NCI-H510A treated with DMSO at 0.1 percent for 48 hours (cell line): ENCODE measurements around the gene RALY.

ENCODE experiments used
- DNase-seq: peaks from one replicate; lab custom pipeline; 2025; lab: John Stamatoyannopoulos, UW

RALY gene

DNA sequence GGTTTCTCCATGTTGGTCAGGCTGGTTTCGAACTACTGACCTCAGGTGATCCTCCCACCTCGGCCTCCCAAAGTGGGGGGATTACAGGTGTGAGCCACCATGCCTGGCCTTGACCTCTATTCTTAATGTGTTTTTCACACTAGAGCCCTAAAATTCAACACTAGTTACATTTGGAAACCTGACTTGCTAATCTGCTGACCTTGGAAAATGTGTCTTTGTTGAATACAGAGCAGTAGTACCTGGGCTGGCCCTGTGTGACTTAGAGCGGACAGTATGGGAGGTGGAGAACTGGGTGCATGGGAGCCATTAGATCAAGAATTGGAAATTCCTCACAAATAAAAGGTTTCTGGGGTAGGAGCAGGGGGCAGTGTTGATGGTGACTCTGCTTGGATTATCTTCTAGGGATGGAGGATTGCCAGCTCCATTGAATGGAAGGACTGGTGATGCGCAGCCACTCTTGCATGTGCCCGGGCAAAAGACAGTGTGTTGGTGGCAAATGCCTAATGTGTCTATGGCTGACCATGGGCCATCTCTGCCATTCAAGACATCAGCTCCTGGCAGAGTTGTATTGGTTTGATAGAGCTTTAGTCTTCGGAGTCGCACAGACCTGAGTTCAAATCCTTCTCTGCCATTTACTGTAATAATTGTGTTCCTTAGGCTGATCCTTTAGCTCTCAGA, 53.4 kb downstream of the RALY start:
- DNase-seq, result no peak

DNA sequence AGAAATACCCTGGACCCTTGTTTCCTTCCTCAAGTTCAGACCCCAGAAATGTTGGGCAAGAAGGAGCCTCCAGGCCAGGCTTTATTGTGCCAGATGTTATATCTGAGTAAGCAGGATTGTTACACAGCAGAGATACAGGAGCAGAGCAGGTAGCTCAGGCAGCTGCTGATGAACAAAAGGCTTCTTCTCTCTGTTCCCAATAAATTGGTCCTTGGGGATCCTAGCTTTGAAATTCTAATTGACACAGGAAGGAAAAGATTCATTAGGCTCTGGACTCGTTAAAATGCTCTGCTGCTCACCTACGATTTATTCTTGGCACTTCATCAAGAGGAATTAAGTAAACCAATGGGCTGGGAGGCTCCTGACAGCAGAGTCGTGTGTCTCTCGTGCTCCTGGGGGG, 54.2 kb downstream of the RALY start:
- DNase-seq, result no peak

DNA sequence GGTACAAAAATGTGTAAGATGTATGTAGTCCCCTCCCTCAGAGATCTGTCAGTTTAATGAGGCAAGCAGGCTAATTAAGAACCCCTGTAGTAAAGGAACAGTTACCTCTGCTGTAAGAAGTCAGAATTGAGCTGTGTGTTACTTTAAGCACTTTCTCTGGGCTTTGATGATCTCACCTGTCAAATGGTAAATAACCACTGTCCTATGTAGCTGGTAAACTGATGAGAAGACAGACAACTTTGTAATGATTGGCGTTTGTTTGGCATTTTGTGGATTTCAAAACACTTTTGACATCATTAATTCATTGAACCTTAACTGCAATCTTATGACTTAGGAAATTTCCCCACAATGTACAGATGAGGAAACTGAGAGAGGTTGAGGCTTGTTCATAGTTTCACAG, 55.7 kb downstream of the RALY start:
- DNase-seq, result no peak

- no peak for DNase-seq
These were observed 56.4 kb downstream of the RALY start for GRCh38 chr20:34049897-34050695.

GRCh38 chr20:34052414-34052813, 58.7 kb downstream of the RALY start:
- no peak for DNase-seq

GRCh38 chr20:34055290-34055689, 61.6 kb downstream of the RALY start:
- DNase-seq, result no peak

- DNase-seq, result peak; percentile 69
These were observed 65.1 kb downstream of the RALY start for GRCh38 chr20:34058831-34059230.

DNA sequence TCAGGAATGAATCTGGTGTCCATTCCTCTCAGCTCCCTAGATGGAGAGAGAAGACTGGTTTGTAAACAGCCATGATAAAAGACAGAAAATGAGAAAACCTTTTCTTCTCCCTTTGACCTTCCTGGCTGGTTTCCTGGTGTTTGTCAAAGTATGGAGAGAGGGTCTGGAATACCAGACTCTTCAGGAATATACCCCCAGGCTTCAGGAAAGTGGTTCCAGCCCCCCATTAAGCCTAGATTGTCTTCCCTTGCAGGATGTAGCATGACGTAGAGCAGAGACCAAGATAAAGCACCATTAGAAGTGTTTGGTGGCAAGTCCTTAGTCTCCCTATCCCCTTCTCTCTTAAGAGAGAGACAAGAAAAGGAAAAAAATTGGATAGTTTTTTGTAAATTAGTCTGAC, 67.3 kb downstream of the RALY start:
- DNase-seq, result no peak

- no peak for DNase-seq
These were observed 68.0 kb downstream of the RALY start for GRCh38 chr20:34061695-34062094.

DNA sequence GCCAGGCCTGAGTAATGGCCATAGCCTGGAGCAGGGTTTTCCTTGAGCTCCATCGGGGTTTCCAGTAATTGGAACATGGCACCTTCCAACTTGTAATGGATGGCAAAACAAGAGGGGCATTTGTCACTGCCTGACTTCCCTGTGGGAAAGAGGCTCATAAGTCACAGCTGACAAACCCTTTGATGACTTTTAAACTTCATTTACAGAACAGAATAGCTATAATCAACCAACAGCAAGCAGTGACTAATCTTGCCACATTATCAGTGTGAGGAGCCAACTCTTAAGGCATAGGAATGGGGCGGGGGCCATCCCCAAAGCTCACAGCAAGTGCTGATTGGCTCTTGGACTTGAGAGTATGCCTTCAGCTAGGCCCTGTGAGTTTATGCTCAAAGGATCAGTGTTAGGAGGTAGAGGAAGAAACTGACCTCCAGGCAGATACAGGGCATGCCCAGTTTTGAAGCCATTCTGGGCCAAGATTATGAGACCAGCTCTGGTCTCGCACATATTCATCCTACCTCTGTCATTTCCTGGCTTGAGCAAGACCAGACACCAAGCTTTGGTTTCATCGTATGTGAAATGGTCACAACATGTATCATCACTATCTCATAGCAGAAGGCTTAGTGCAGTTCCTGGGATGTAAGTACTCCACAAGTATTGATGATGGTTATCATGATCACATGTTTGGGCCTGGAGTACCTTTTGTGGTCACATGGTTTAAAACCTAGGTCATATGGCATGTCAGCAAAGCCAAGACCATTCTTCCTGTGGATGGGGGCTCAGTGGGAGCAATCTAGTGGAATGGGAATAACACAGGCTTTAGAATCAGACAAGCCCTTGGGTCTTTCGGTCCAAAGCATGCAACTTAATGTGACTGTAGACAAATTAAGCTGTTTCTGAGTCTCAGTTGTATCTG, 69.1 kb downstream of the RALY start:
- no peak for DNase-seq

DNA sequence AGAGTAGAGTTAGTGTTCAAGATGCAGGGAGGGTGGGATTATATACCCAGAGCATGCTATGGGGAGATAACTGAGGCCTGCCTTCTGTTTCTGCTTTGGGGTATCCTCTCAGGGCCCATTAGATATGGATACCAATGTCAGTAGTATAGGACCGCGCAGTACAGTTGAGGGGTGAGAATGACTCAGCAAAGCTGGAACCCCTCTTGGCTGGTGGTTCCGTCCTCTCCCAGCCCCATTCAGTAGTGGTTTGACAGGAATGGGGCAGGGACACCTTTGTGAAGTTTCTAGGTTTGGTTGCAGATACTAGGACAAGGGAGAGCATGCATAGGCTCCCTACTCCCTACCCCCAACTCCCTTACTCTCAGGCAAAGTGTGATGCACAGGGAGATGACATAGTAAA, 70.6 kb downstream of the RALY start:
- DNase-seq, result no peak

- no peak for DNase-seq
These were observed 71.5 kb downstream of the RALY start for GRCh38 chr20:34065260-34065659.

GRCh38 chr20:34066476-34067090, 72.9 kb downstream of the RALY start:
- no peak for DNase-seq

GRCh38 chr20:34068001-34068400, 74.3 kb downstream of the RALY start:
- DNase-seq, result no peak

DNA sequence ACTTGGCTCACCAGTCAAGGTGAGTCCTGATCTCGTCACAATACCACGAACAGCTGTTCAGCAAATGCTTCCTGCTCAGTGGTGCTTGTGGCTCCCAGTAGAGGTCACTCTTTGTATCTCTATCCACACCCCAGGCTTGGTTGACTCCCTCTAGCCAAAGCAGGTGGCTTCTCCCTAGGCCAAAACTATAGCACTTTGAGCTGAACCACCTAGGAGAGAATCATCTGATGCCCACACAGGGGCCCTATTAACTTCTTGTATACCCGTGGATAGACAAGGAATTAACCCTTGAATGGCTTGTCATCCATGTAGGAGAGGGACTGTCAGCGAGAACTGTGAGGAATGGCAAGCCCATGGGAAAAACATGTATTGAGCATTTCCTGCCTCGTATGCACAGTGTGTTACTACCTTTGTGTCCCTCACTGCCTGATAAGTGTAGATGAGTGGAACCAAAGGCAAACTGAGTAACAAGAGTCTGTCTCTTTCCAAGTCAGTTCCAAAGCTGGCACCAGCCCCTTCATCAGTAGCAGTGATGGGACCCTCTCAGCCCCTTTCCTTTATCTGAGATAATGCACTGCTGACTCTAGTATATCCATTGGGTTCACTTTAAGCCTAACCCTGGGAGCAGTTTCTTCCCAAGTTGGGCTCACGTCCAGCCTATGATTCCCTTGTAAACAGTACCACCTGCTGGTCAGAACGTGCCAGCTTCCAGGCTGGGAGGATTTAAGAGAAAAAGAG, 75.8 kb downstream of the RALY start:
- peak; percentile 91 for DNase-seq

GRCh38 chr20:34070079-34070439, 76.3 kb downstream of the RALY start:
- DNase-seq, result no peak

GRCh38 chr20:34070859-34071258, 77.1 kb downstream of the RALY start:
- DNase-seq, result no peak

DNA sequence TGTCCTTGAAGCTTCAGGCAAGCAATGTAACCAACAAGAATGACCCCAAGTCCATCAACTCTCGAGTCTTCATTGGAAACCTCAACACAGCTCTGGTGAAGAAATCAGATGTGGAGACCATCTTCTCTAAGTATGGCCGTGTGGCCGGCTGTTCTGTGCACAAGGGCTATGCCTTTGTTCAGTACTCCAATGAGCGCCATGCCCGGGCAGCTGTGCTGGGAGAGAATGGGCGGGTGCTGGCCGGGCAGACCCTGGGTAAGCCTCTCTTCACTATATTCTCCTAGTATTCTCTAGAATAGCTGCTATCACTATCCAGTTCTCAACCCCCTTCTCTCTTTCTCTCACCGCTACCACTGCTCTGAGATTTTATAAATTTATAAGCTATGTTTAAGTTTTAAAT, 78.4 kb downstream of the RALY start:
- no peak for DNase-seq

DNA sequence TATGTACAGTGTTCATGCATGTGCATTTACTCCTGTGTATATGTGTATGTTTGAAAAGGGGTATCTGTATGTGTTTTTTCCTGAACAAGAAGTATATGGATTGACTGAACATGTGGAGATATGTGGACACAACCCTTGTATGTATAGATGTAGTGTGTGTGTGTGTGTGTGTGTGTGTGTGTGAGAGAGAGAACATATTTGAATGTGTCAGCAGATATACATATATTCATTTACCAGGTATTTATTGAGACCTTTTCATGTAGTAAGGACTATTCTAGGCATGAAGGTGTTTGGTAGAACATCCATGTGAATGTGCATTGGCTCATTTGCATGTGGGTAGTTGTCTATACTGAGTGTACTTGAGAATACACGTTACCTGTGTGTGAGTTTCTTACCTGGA, 79.1 kb downstream of the RALY start:
- no peak for DNase-seq

- DNase-seq, result no peak
These were observed 80.5 kb downstream of the RALY start for GRCh38 chr20:34074101-34074760.

GRCh38 chr20:34075647-34076046, 81.9 kb downstream of the RALY start:
- no peak for DNase-seq
